HepG2 (cell line): Measurements from ENCODE around the gene FAM9C. TPM values are rescaled to one million over a fixed set of nuclear protein-coding genes. Genes with fewer than 3 reads are reported as not detected.

Experiments
- ATAC-seq: fragments of 200-7000 bp; cut with Tn5 transposase; 3 replicates; pipeline ENCODE4 v1.9.1; 2020; ENCODE audit warnings: mild to moderate bottlenecking, moderate library complexity
- BruUV-seq: library from RNA; stranded (reverse); fragments of 400-500 nt; replicated peaks from 2 replicates; lab custom pipeline; 2021; lab: Mats Ljungman, UMichigan
- CTCF ChIA-PET: fragments of 300-600 bp; formaldehyde crosslinking; extraction: SDS; loops from one replicate; lab custom pipeline; 2021; ENCODE audit warnings: low total read pairs, inconsistent platforms, low intra/inter-chr PET ratio; lab: Yijun Ruan, JAX
- POLR2A ChIA-PET: fragments of 350-600 bp; sonication (Branson Sonifier 250); formaldehyde crosslinking; loops from one replicate; lab custom pipeline; 2020; ENCODE audit warnings: antibody characterized with exemption, inconsistent platforms; lab: Yijun Ruan, JAX
- DNase-seq: peaks from one replicate; pipeline ENCODE4 v3.0.0-alpha.2; 2015; ENCODE audit warnings: low spot score
- FAIRE-seq: peaks from 3 replicates; lab custom pipeline; 2011; peaks lifted over from hg19 to GRCh38; lab: Jason Lieb, UNC
- H2AFZ ChIP-seq: one replicate; pipeline ENCODE4 v1.6.1; 2011; ENCODE audit warnings: low read length, inconsistent platforms
- H3K27ac ChIP-seq: fragments of 300-600 bp; 3 replicates; pipeline ENCODE4 v1.8.0; 2011; ENCODE audit warnings: mixed run types, mild to moderate bottlenecking, mixed read lengths, low read length, inconsistent platforms; ENCODE audit not compliant: insufficient read depth; ENCODE audit errors: extremely low read length
- H3K27me3 ChIP-seq, 2 experiments: fragments of 200-600 bp in 1 of 2; 2 replicates in 1 of 2; 3 replicates in 1 of 2; pipeline versions ENCODE4 v1.6.0 to v1.8.0; 2011; ENCODE audit warnings: low read length in 2 of 2, mild to moderate bottlenecking in 2 of 2, moderate library complexity in 2 of 2, inconsistent platforms in 1 of 2; ENCODE audit not compliant: insufficient read depth in 2 of 2, control insufficient read depth in 1 of 2
- H3K36me3 ChIP-seq, 2 experiments: fragments of 200-600 bp in 1 of 2; replicated peaks in 1 of 2; 2 replicates in 1 of 2; 3 replicates in 1 of 2; pipeline versions ENCODE4 v1.5.1 to v1.8.0; 2011; ENCODE audit warnings: low read length in 2 of 2, inconsistent platforms in 1 of 2; ENCODE audit not compliant: insufficient read depth in 2 of 2, control insufficient read depth in 1 of 2
- H3K4me1 ChIP-seq: 2 replicates; pipeline ENCODE4 v1.5.1; 2012; ENCODE audit warnings: low read length, inconsistent platforms; ENCODE audit not compliant: insufficient read depth
- H3K4me2 ChIP-seq: 2 replicates; pipeline ENCODE4 v1.6.0; 2011; ENCODE audit warnings: low read depth, low read length, inconsistent platforms
- H3K4me3 ChIP-seq, 3 experiments: fragments of 200-600 bp in 1 of 3; sonication (generic), shearing (Covaris generic) in 1 of 3; replicated peaks in 1 of 3; 2 replicates each; pipeline ENCODE4 v1.5.1; 2011 to 2016; ENCODE audit warnings: low read length in 3 of 3, inconsistent platforms in 2 of 3, low read depth in 2 of 3, mild to moderate bottlenecking in 2 of 3, control low read depth in 1 of 3, mixed read lengths in 1 of 3; ENCODE audit not compliant: insufficient read depth in 1 of 3
- H3K79me2 ChIP-seq: one replicate; pipeline ENCODE4 v1.6.1; 2011; ENCODE audit warnings: low read length, inconsistent platforms; ENCODE audit not compliant: insufficient read depth
- H3K9ac ChIP-seq: 2 replicates; pipeline ENCODE4 v1.6.0; 2011; ENCODE audit warnings: mild to moderate bottlenecking, low read depth, low read length, inconsistent platforms; ENCODE audit not compliant: insufficient read depth
- H3K9me3 ChIP-seq: 2 replicates; pipeline ENCODE4 v1.5.1; 2012; ENCODE audit warnings: mild to moderate bottlenecking, low read length
- H4K20me1 ChIP-seq: 2 replicates; pipeline ENCODE4 v1.6.0; 2011; ENCODE audit warnings: inconsistent platforms, mild to moderate bottlenecking, low read length, moderate library complexity; ENCODE audit not compliant: insufficient read depth
- AKAP8 ChIP-seq: sonication (generic); formaldehyde crosslinking; IDR thresholded peaks from 2 replicates; pipeline ENCODE4 v1.5.1; 2020; ENCODE audit warnings: mild to moderate bottlenecking, missing genetic modification reagents
- CCAR2 ChIP-seq: fragments of 200-400 bp; formaldehyde crosslinking; optimal IDR thresholded peaks from 2 replicates; pipeline ENCODE3; 2018; ENCODE audit warnings: low read depth, mild to moderate bottlenecking, low read length, moderate library complexity
- CREM ChIP-seq, 2 experiments: sonication (generic) in 1 of 2; formaldehyde crosslinking in 1 of 2; IDR thresholded peaks; 2 replicates each; pipeline versions ENCODE4 v1.4.0 to v1.6.1; 2016 to 2020; ENCODE audit warnings: antibody characterized with exemption in 1 of 2, mild to moderate bottlenecking in 1 of 2, missing genetic modification reagents in 1 of 2
- EED ChIP-seq: sonication (generic); formaldehyde crosslinking; IDR thresholded peaks from 2 replicates; pipeline ENCODE4 v1.5.0; 2020; ENCODE audit warnings: mild to moderate bottlenecking, missing genetic modification reagents
- FOXK2 ChIP-seq: fragments of 450-650 bp; IDR thresholded peaks from 2 replicates; pipeline ENCODE4 v1.6.1; 2016
- GPN1 ChIP-seq: sonication (generic); formaldehyde crosslinking; IDR thresholded peaks from 2 replicates; pipeline ENCODE4 v1.5.1; 2020; ENCODE audit warnings: missing genetic modification reagents, borderline replicate concordance
- IKZF4 ChIP-seq: sonication (generic); formaldehyde crosslinking; IDR thresholded peaks from 2 replicates; pipeline ENCODE4 v1.5.1; 2020; ENCODE audit warnings: borderline replicate concordance, mild to moderate bottlenecking, low read depth, missing genetic modification reagents; ENCODE audit errors: not compliant biosample characterization
- KLF9 ChIP-seq: IDR thresholded peaks from 2 replicates; pipeline ENCODE4 v1.6.1; 2016; ENCODE audit warnings: low read depth
- MAFG ChIP-seq: sonication (generic); formaldehyde crosslinking; IDR thresholded peaks from 2 replicates; pipeline ENCODE4 v1.5.1; 2020; ENCODE audit warnings: mild to moderate bottlenecking, missing genetic modification reagents
- NFATC3 ChIP-seq: sonication (generic); formaldehyde crosslinking; IDR thresholded peaks from 2 replicates; pipeline ENCODE4 v1.5.1; 2020; ENCODE audit warnings: mild to moderate bottlenecking, missing genetic modification reagents
- NR2C2 ChIP-seq: sonication (generic); formaldehyde crosslinking; IDR thresholded peaks from 2 replicates; pipeline ENCODE4 v1.4.0; 2020; ENCODE audit warnings: missing genetic modification reagents, mild to moderate bottlenecking, moderate library complexity, borderline replicate concordance
- PITX1 ChIP-seq: sonication (generic); formaldehyde crosslinking; IDR thresholded peaks from 2 replicates; pipeline ENCODE4 v1.5.1; 2020; ENCODE audit warnings: mild to moderate bottlenecking, missing genetic modification reagents
- SMYD3 ChIP-seq: sonication (generic); formaldehyde crosslinking; IDR thresholded peaks from 2 replicates; pipeline ENCODE4 v1.8.1; 2023; ENCODE audit warnings: mild to moderate bottlenecking, missing genetic modification reagents
- SNAPC2 ChIP-seq: sonication (generic); formaldehyde crosslinking; IDR thresholded peaks from 2 replicates; pipeline ENCODE4 v1.8.1; 2022; ENCODE audit warnings: mild to moderate bottlenecking, missing genetic modification reagents
- SOX13 ChIP-seq, 3 experiments: fragments of 450-650 bp in 1 of 3; sonication (generic) in 1 of 3; formaldehyde crosslinking in 1 of 3; IDR thresholded peaks in 2 of 3; conservative IDR thresholded peaks in 1 of 3; 2 replicates each; pipeline versions ENCODE4 v1.5.0 to v1.6.1; 2016 to 2020; ENCODE audit warnings: antibody characterized with exemption in 1 of 3, mild to moderate bottlenecking in 1 of 3, missing compliant biosample characterization in 1 of 3, missing genetic modification reagents in 1 of 3, moderate library complexity in 1 of 3
- SOX5 ChIP-seq: IDR thresholded peaks from 2 replicates; pipeline ENCODE4 v1.6.1; 2016; ENCODE audit warnings: borderline replicate concordance
- STAG1 ChIP-seq: sonication (generic); formaldehyde crosslinking; IDR thresholded peaks from 2 replicates; pipeline ENCODE4 v1.4.0; 2020; ENCODE audit warnings: missing genetic modification reagents
- STAT5B ChIP-seq: sonication (generic); formaldehyde crosslinking; IDR thresholded peaks from 2 replicates; pipeline ENCODE4 v1.4.0; 2020; ENCODE audit warnings: missing genetic modification reagents
- TOE1 ChIP-seq: sonication (generic); formaldehyde crosslinking; IDR thresholded peaks from 2 replicates; pipeline ENCODE4 v1.4.0; 2020; ENCODE audit warnings: mild to moderate bottlenecking, missing genetic modification reagents
- ZBTB7B ChIP-seq: sonication (generic); formaldehyde crosslinking; IDR thresholded peaks from 2 replicates; pipeline ENCODE4 v1.4.0; 2020; ENCODE audit warnings: missing genetic modification reagents
- ZFP36L1 ChIP-seq: sonication (generic); formaldehyde crosslinking; IDR thresholded peaks from 2 replicates; pipeline ENCODE4 v1.8.0; 2022; ENCODE audit warnings: mild to moderate bottlenecking, missing genetic modification reagents, moderate library complexity
- ZFY ChIP-seq: sonication (generic); formaldehyde crosslinking; IDR thresholded peaks from 2 replicates; pipeline ENCODE4 v1.4.0; 2020; ENCODE audit warnings: missing genetic modification reagents
- ZNF782 ChIP-seq: sonication (generic); formaldehyde crosslinking; IDR thresholded peaks from 2 replicates; pipeline ENCODE4 v1.4.0; 2020; ENCODE audit warnings: missing genetic modification reagents, mild to moderate bottlenecking, borderline replicate concordance
- ZNF883 ChIP-seq: sonication (generic); formaldehyde crosslinking; IDR thresholded peaks from 2 replicates; pipeline ENCODE4 v1.5.1; 2020; ENCODE audit warnings: mild to moderate bottlenecking, missing genetic modification reagents; ENCODE audit errors: not compliant biosample characterization
- WGBS: methylation state at CpG from one replicate; pipeline ENCODE4 v1.1.6; 2017; ENCODE audit warnings: low lambda C conversion rate; 5-methylcytosine and 5-hydroxymethylcytosine counted together
- in situ Hi-C: cut with HindIII; loops from 2 replicates; pipeline ENCODE4 v1.10.0; 2017; ENCODE audit warnings: low pct_unique_long_range_greater_than_20kb; ENCODE audit not compliant: extremely low pct_ligation_motif_present
- intact Hi-C: fragments of 100-400 bp; cut with micrococcal nuclease; formaldehyde crosslinking; loops from one replicate; pipeline ENCODE4 v1.10.0; 2022; ENCODE audit not compliant: unreplicated experiment
- polyA plus RNA-seq, 8 experiments: library from polyadenylated mRNA; depleted of rRNA in 3 of 8; stranded (reverse) in 7 of 8; unstranded in 1 of 8; fragments of >200 nt; fragmentation: Illumina TruSeq in 4 of 8; extraction: Trizol in 4 of 8; gene quantifications; 2 replicates each; pipeline versions ENCODE4 v1.2.1 to v1.2.3, GENCODE V29; 2011 to 2016; ENCODE audit warnings: low read depth in 4 of 8, missing spikeins in 1 of 8, mixed read lengths in 1 of 8; ENCODE audit not compliant: insufficient read depth in 1 of 8
- total RNA-seq, 5 experiments: library from RNA; depleted of rRNA; stranded (reverse); fragments of >200 nt; fragmentation: Illumina TruSeq; extraction: Trizol; gene quantifications; 2 replicates each; pipeline ENCODE4 v1.2.3, GENCODE V29; 2016; ENCODE audit warnings: low read depth in 1 of 5
- TF ChIP-seq, protein P1 (sequence below): sonication (generic); formaldehyde crosslinking; IDR thresholded peaks from 2 replicates; pipeline ENCODE4 v1.4.0; 2020; ENCODE audit warnings: missing genetic modification reagents
- TF ChIP-seq, protein P2 (sequence below): sonication (generic); formaldehyde crosslinking; IDR thresholded peaks from 2 replicates; pipeline ENCODE4 v1.5.0; 2020; ENCODE audit warnings: mild to moderate bottlenecking, missing genetic modification reagents

FAM9C gene
- total and polyA plus RNA-seq, 2 of the 13 experiments (the other 11 are each of a cell fraction or from before 2014, with no cell fraction given) = not detected

DNA sequence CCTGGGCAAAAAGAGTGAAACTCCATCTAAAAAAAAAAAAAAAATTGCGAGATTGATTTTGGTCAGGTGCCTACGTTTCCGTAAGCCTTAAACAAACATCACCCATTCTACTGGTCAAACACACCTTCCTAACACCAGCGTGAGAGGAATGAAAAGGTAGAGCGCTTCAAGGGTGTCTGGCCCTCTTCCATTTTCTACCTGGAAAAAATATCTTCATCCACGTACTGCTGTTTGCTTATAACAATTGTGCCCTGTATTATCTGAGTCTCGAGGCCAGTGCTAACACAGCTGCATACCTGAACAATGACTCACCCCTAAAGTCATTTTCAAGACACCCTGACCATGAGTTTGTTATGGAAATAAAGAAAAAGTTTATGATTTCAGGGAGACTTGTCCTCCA lies 55.6 kb downstream of the FAM9C start:
- H4K20me1 ChIP-seq = no peaks in the 10 kb centered on the region
- CTCF ChIA-PET = no interaction called here
- no peak overlapping the region for H3K27ac ChIP-seq
- intact Hi-C loops = no loop called here
- peak; percentile 69 for ATAC-seq
- no TSS peak for BruUV-seq
- H3K4me1 ChIP-seq = peaks cover 9% of the 10 kb centered on the region
- in situ Hi-C loops = no loop called here
- peak; percentile 48 for FAIRE-seq
- WGBS = 0% methylated on average over 7 of the region's 7 CpGs
- H3K79me2 ChIP-seq = no peaks in the 10 kb centered on the region
- H3K27me3 ChIP-seq = no peaks in the 10 kb centered on the region
- H2AFZ ChIP-seq = no peak overlapping the region
- no peaks in the 10 kb centered on the region for H3K9me3 ChIP-seq
- peak overlapping the region; percentile 27; the same call in 1 of the 2 replicates for H3K4me2 ChIP-seq
- POLR2A ChIA-PET = no interaction called here
- H3K36me3 ChIP-seq = no peaks in the 10 kb centered on the region
- no peak overlapping the region for H3K9ac ChIP-seq
- no peak overlapping the region for H3K4me3 ChIP-seq
- peak; percentile 73 for DNase-seq
- TF ChIP-seq SMYD3 (CRISPR knock-in tag) (no peak), MAFG (no peak), STAT5B (CRISPR knock-in tag) (no peak), KLF9 (CRISPR knock-in tag) (no peak), TOE1 (CRISPR knock-in tag) (no peak), FOXK2 (no peak), CCAR2 (no peak), ZFY (no peak), ZBTB7B (CRISPR knock-in tag) (no peak), STAG1 (CRISPR knock-in tag) (no peak), PITX1 (CRISPR knock-in tag) (peak; percentile 69; the same call in 1 of the 2 replicates), CREM (IDR thresholded peaks at IDR 0.05) (no peak), CREM (CRISPR knock-in tag; IDR thresholded peaks at IDR 0.05) (no peak), ZFP36L1 (CRISPR knock-in tag) (no peak), SOX13 (IDR thresholded peaks at IDR 0.05) (no peak), SOX13 (CRISPR knock-in tag; conservative IDR thresholded peaks at IDR 0.05 in 1 of 2, IDR thresholded peaks at IDR 0.05 in 1 of 2) (peak in 1 of 2 experiments; percentile 68; a peak in 2 of 4 replicates), ZNF782 (CRISPR knock-in tag) (no peak), AKAP8 (CRISPR knock-in tag) (no peak), NR2C2 (CRISPR knock-in tag) (no peak), SNAPC2 (CRISPR knock-in tag) (no peak), ZNF883 (no peak), EED (no peak), NFATC3 (CRISPR knock-in tag) (no peak), IKZF4 (CRISPR knock-in tag) (no peak), GPN1 (CRISPR knock-in tag) (no peak), SOX5 (CRISPR knock-in tag) (peak; percentile 46; the same call in 1 of the 2 replicates)
- TF ChIP-seq, protein P1, sequence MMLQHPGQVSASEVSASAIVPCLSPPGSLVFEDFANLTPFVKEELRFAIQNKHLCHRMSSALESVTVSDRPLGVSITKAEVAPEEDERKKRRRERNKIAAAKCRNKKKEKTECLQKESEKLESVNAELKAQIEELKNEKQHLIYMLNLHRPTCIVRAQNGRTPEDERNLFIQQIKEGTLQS = peak; percentile 72
- TF ChIP-seq, protein P2, sequence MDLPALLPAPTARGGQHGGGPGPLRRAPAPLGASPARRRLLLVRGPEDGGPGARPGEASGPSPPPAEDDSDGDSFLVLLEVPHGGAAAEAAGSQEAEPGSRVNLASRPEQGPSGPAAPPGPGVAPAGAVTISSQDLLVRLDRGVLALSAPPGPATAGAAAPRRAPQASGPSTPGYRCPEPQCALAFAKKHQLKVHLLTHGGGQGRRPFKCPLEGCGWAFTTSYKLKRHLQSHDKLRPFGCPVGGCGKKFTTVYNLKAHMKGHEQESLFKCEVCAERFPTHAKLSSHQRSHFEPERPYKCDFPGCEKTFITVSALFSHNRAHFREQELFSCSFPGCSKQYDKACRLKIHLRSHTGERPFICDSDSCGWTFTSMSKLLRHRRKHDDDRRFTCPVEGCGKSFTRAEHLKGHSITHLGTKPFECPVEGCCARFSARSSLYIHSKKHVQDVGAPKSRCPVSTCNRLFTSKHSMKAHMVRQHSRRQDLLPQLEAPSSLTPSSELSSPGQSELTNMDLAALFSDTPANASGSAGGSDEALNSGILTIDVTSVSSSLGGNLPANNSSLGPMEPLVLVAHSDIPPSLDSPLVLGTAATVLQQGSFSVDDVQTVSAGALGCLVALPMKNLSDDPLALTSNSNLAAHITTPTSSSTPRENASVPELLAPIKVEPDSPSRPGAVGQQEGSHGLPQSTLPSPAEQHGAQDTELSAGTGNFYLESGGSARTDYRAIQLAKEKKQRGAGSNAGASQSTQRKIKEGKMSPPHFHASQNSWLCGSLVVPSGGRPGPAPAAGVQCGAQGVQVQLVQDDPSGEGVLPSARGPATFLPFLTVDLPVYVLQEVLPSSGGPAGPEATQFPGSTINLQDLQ (CRISPR knock-in tag) = no peak
